Endodermal cell (in vitro differentiated cells): ENCODE results near the gene TMEM266. TPM values are rescaled to one million over a fixed set of nuclear protein-coding genes. Genes with fewer than 3 reads are reported as not detected.

Experiments
- DNase-seq: peaks from one replicate; pipeline ENCODE4 v3.0.0-alpha.2; 2017
- H3K27ac ChIP-seq: 2 replicates; pipeline ENCODE4 v1.5.1; 2013; ENCODE audit warnings: mild to moderate bottlenecking, low read depth, low read length, moderate library complexity
- H3K27me3 ChIP-seq: 2 replicates; pipeline ENCODE4 v1.6.1; 2013; ENCODE audit warnings: mild to moderate bottlenecking, low read length, moderate library complexity; ENCODE audit not compliant: insufficient read depth, control insufficient read depth, poor library complexity, severe bottlenecking
- H3K36me3 ChIP-seq: 2 replicates; pipeline ENCODE4 v1.7.0; 2013; ENCODE audit warnings: mild to moderate bottlenecking, low read length, moderate library complexity; ENCODE audit not compliant: control insufficient read depth, insufficient read depth
- H3K4me1 ChIP-seq: one replicate; pipeline ENCODE4 v1.7.0; 2013; ENCODE audit warnings: low read length; ENCODE audit not compliant: control insufficient read depth, insufficient read depth
- H3K4me3 ChIP-seq: 2 replicates; pipeline ENCODE4 v1.5.1; 2013; ENCODE audit warnings: mild to moderate bottlenecking, low read length, moderate library complexity
- H3K9ac ChIP-seq: 2 replicates; pipeline ENCODE4 v1.6.1; 2013; ENCODE audit warnings: mild to moderate bottlenecking, low read length, moderate library complexity; ENCODE audit not compliant: poor library complexity, severe bottlenecking; ENCODE audit errors: extremely low read depth
- H3K9me3 ChIP-seq: 2 replicates; pipeline ENCODE4 v1.6.1; 2013; ENCODE audit warnings: mild to moderate bottlenecking, low read length, moderate library complexity; ENCODE audit not compliant: control insufficient read depth
- H3K27ac Mint-ChIP-seq: 2 replicates; pipeline ENCODE4 v1.8.0; 2020; ENCODE audit warnings: mixed read lengths
- H3K27me3 Mint-ChIP-seq: 2 replicates; pipeline ENCODE4 v1.8.0; 2021; ENCODE audit warnings: mild to moderate bottlenecking, mixed read lengths; ENCODE audit not compliant: insufficient read depth
- H3K36me3 Mint-ChIP-seq: 2 replicates; pipeline ENCODE4 v1.8.0; 2020; ENCODE audit warnings: low read depth, mixed read lengths
- H3K4me1 Mint-ChIP-seq: 2 replicates; pipeline ENCODE4 v1.8.0; 2020; ENCODE audit warnings: mixed read lengths
- H3K4me3 Mint-ChIP-seq: 2 replicates; pipeline ENCODE4 v1.8.0; 2020; ENCODE audit warnings: mild to moderate bottlenecking, moderate library complexity, mixed read lengths
- H3K9me3 Mint-ChIP-seq: 2 replicates; pipeline ENCODE4 v1.8.0; 2020; ENCODE audit warnings: mild to moderate bottlenecking, mixed read lengths
- WGBS, 2 experiments: methylation state at CpG; one replicate each; pipeline versions ENCODE4 v1.1.5 to v1.1.7; 2013; ENCODE audit warnings: missing lambda C conversion rate in 2 of 2, mixed read lengths in 1 of 2; ENCODE audit not compliant: insufficient coverage in 1 of 2, insufficient read length in 1 of 2; 5-methylcytosine and 5-hydroxymethylcytosine counted together
- total RNA-seq, 2 donors: library from RNA; stranded (reverse); fragmentation: NEBNext Ultra II Directional in 1 of 2; extraction: Animal tissue kit (Norgen Biotek cat#: 25700) in 1 of 2; gene quantifications; 2 replicates in 1 of 2; 3 replicates in 1 of 2; pipeline ENCODE4 v1.2.1, GENCODE V29; 2021
- TF ChIP-seq, protein P1 (sequence below): fragments of 200-600 bp; sonication (generic); conservative IDR thresholded peaks from 2 replicates; pipeline ENCODE4 v1.5.0; 2021; ENCODE audit warnings: antibody characterized with exemption, mild to moderate bottlenecking

Gene TMEM266
- total RNA-seq, 2 donors from 2014 or later, result 1.8 to 2.0 TPM

DNA sequence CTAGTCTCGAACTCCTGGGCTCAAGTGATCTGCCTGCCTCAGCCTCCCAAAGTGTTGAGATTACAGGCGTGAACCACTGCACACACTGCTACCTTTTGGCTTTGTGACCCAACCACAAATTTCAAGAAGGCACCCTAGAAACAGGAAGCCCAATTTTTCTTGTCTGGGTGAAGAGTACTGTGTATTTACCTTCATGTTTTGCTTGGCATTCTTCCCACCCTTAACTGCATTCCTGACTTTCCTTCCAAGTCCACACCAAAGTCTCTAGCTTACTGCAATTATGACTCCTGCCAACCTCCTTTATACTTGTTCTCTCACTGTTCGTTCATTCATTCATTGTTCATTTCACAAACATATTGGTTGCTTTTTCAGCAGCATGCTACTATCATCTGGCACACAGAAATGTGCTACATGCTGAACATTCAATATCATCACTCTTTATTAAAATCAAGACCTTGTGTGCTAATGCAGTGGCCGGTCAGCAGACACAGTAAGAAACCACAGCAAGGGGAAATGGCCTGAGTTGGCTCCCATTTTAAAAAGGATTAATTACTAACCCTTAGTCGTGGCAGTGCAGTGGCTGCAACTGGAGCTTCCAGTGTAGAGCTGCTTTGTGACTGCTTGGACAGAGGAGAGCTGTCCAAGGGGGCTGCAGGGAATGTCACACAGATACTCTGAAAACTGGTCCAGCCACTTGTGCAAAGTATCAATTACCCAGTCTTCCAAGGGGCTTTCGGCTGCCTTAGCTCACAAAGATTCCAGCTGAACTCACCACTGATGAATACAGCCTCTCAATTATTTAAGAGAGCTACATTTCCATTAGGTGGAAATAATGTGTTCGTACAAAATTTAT is 157.5 kb downstream of the TMEM266 start:
- Mint-ChIP-seq H3K4me3 (no peak overlapping the region), H3K36me3 (peaks cover 64% of the 10 kb centered on the region), H3K9me3 (peaks cover 28% of the 10 kb centered on the region), H3K4me1 (no peaks in the 10 kb centered on the region), H3K27ac (no peak overlapping the region), H3K27me3 (no peaks in the 10 kb centered on the region)
- Histone ChIP-seq H3K4me3 (no peak overlapping the region), H3K27ac (no peak overlapping the region), H3K9ac (no peak overlapping the region), H3K36me3 (peaks cover 47% of the 10 kb centered on the region), H3K4me1 (no peaks in the 10 kb centered on the region), H3K27me3 (no peaks in the 10 kb centered on the region), H3K9me3 (peaks cover 35% of the 10 kb centered on the region)
- TF ChIP-seq, protein P1, sequence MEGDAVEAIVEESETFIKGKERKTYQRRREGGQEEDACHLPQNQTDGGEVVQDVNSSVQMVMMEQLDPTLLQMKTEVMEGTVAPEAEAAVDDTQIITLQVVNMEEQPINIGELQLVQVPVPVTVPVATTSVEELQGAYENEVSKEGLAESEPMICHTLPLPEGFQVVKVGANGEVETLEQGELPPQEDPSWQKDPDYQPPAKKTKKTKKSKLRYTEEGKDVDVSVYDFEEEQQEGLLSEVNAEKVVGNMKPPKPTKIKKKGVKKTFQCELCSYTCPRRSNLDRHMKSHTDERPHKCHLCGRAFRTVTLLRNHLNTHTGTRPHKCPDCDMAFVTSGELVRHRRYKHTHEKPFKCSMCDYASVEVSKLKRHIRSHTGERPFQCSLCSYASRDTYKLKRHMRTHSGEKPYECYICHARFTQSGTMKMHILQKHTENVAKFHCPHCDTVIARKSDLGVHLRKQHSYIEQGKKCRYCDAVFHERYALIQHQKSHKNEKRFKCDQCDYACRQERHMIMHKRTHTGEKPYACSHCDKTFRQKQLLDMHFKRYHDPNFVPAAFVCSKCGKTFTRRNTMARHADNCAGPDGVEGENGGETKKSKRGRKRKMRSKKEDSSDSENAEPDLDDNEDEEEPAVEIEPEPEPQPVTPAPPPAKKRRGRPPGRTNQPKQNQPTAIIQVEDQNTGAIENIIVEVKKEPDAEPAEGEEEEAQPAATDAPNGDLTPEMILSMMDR, result no peak
- DNase-seq, result no peak
- WGBS, 2 experiments, result 97 to 98% methylated on average over 4 to 7 of the region's 7 CpGs

DNA sequence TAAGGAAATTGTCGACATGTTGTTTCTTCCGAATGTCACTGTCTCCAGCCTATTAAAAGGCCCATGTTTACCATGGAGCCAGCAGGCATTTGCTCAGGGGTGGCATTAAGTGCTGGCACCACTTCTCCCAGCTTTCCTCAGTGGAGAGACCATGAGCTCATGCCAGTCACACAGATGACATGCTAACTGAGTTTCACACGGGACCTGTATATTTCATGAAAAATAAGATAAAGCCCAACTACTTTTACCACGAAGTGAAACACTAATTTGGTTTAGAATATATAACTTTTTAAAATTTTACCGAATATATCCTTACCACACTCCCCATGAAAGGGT is 158.1 kb downstream of the TMEM266 start:
- Histone ChIP-seq H3K4me1 (no peaks in the 10 kb centered on the region), H3K9ac (no peak overlapping the region), H3K9me3 (peaks cover 35% of the 10 kb centered on the region), H3K4me3 (no peak overlapping the region), H3K27ac (no peak overlapping the region), H3K36me3 (peaks cover 50% of the 10 kb centered on the region), H3K27me3 (no peaks in the 10 kb centered on the region)
- peaks cover 69% of the 10 kb centered on the region for H3K36me3 Mint-ChIP-seq
- DNase-seq, result no peak
- peaks cover 28% of the 10 kb centered on the region for H3K9me3 Mint-ChIP-seq
- H3K4me1 Mint-ChIP-seq, result no peaks in the 10 kb centered on the region
- H3K4me3 Mint-ChIP-seq, result no peak overlapping the region
- H3K27ac Mint-ChIP-seq, result no peak overlapping the region
- no peaks in the 10 kb centered on the region for H3K27me3 Mint-ChIP-seq
- TF ChIP-seq, protein P1, result no peak
- 87 to 100% methylated on average over 3 of the region's 5 CpGs for WGBS, 2 experiments

DNA sequence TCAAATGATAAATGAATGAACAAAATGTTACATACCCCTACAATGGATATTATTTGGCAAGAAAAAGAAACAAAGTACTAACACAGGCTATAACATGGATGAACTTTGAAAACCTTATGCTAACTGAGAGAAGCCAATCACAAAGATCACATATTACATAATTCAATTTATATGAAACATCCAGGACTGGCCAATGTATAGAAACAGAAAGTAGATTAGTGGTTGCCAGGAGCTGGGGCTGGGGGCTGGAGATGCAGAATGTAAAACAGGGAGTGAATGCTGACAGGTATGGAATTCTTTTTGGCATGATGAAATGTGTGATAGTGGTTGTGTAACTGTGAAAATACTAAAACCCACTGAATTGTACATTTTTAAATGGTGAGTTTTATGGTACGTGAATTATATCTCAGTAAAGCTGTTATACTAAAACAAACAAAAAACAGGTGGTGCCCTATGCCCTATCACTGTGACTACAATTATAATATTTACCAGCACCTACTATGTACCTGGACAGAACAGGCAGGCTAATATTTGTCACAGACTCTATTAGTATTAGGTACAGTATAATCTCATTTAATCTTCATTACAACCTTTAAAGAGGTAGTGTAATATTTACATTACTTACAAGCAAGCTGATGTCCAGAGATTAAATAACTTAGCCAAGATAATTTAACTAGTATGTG is 161.4 kb downstream of the TMEM266 start:
- no peak overlapping the region for H3K4me3 ChIP-seq
- no peaks in the 10 kb centered on the region for H3K4me1 ChIP-seq
- H3K27me3 ChIP-seq, result no peaks in the 10 kb centered on the region
- Mint-ChIP-seq H3K4me3 (no peak overlapping the region), H3K4me1 (no peaks in the 10 kb centered on the region), H3K9me3 (peaks cover 28% of the 10 kb centered on the region), H3K27me3 (no peaks in the 10 kb centered on the region), H3K36me3 (peaks cover 77% of the 10 kb centered on the region), H3K27ac (no peak overlapping the region)
- no peak overlapping the region for H3K9ac ChIP-seq
- DNase-seq, result no peak
- peaks cover 56% of the 10 kb centered on the region for H3K36me3 ChIP-seq
- TF ChIP-seq, protein P1, result no peak
- peaks cover 35% of the 10 kb centered on the region for H3K9me3 ChIP-seq
- no CpG with 5 or more reads among the region's 1 CpG for WGBS, 2 experiments
- H3K27ac ChIP-seq, result no peak overlapping the region
